ENCODE data around the gene RRAS2.

GRCh38 chr11:14259878-14260277 lies 99.1 kb downstream of the RRAS2 start:
- TF ChIP-seq CTCF (conservative IDR thresholded peaks at IDR 0.05; ENCODE audit: low read depth, low read length): no peak
- no peak for TF ChIP-seq POLR2A (IDR thresholded peaks at IDR 0.05; ENCODE audit: low read depth, low read length)
